GM13976 (cell line): ENCODE results near the gene PDK1.

Source experiments
- DNase-seq: peaks from one replicate; pipeline ENCODE4 v3.0.0; 2012; ENCODE audit warnings: low spot score
- CTCF ChIP-seq: IDR thresholded peaks from 2 replicates; pipeline ENCODE4 v1.5.1; 2012; ENCODE audit warnings: borderline replicate concordance, mild to moderate bottlenecking; ENCODE audit not compliant: insufficient read depth; ENCODE audit errors: extremely low read depth, missing control alignments, control extremely low read depth
- in situ Hi-C: fragments of 300-500 bp; cut with MboI; formaldehyde crosslinking; loops from one replicate; pipeline ENCODE4 v1.12.0; 2022; ENCODE audit warnings: low sequenced_read_pairs, mixed read lengths, inconsistent platforms; ENCODE audit not compliant: unreplicated experiment

Gene PDK1

GRCh38 chr2:172560721-172561120 lies 4.8 kb downstream of the PDK1 start:
- no peak for DNase-seq
- TF ChIP-seq CTCF, result no peak

DNA sequence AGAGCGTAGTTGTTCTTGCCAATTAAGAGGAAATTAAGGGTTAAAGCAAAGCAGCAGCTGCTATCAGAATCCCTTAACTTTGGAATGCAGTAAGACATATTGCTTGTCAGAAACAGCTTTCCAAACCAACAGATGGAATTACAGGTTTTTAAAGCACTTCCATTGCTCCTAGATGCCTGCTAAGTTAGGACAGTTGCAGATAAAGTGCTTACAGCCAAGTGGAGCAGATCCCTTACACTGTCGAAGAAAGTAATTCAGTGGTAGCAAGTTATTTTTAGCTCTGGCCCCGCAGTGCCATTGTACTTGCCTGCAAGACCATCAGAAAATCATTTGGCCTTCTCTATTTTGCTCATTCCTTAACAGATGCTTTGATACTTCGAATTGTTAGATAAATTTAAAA lies 5.4 kb downstream of the PDK1 start:
- no peak for DNase-seq
- in situ Hi-C loops, result no loop called here

More at GRCh38 chr2:172560721-172561120, 4.8 kb downstream of the PDK1 start:
- in situ Hi-C loops, result no loop called here

DNA sequence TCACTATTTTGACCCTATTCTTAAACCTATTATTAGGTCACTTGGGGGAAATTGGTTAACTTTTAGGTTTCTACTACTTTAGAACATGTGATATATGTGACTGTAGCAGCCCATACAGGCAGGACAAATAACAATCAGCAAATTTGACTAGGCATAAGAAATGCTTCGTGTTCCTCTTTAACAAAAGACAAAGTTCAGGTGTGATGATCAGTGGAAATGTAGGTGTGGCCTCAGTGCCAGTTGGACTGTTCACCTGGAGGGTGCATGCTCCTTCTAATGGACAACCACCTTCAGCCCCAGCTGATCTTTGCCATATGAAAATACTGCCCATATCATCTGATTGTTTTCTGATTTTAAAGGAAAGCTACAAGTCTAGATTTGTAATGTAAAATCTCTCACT lies 6.4 kb downstream of the PDK1 start:
- in situ Hi-C loops, result no loop called here
- no peak for DNase-seq
- no peak for TF ChIP-seq CTCF

More for the DNA sequence above, 5.4 kb downstream of the PDK1 start:
- no peak for TF ChIP-seq CTCF

GRCh38 chr2:172564376-172564775 lies 8.5 kb downstream of the PDK1 start:
- no peak for DNase-seq
- TF ChIP-seq CTCF, result no peak
- in situ Hi-C loops, result no loop called here

DNA sequence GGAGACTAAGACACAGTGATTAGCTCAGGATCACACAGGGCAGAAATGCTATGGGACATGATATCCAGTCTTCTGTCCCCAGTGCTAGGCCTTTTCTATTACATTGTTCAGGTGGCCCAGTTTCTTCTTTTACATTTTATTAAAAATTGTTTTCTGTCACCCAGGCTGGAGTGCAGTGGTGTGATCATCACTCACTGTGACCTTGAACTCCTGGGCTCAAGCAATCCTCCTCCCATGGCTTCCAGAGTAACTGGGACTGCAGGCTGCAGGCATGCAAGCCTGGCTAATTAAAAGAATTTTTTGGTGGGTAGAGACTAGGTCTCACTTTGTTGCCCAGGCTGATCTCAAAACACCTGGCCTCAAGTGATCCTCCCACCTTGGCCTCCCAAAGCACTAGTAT lies 15.4 kb downstream of the PDK1 start:
- in situ Hi-C loops, result no loop called here
- no peak for TF ChIP-seq CTCF
- DNase-seq, result no peak

- in situ Hi-C loops, result no loop called here
- TF ChIP-seq CTCF, result no peak
- DNase-seq, result no peak
Observed at GRCh38 chr2:172572981-172573380, 17.1 kb downstream of the PDK1 start.

- in situ Hi-C loops, result no loop called here
- TF ChIP-seq CTCF, result no peak
- no peak for DNase-seq
Observed at GRCh38 chr2:172574965-172575364, 19.1 kb downstream of the PDK1 start.
